ENCODE measurements around the gene SMIM41.

DNA sequence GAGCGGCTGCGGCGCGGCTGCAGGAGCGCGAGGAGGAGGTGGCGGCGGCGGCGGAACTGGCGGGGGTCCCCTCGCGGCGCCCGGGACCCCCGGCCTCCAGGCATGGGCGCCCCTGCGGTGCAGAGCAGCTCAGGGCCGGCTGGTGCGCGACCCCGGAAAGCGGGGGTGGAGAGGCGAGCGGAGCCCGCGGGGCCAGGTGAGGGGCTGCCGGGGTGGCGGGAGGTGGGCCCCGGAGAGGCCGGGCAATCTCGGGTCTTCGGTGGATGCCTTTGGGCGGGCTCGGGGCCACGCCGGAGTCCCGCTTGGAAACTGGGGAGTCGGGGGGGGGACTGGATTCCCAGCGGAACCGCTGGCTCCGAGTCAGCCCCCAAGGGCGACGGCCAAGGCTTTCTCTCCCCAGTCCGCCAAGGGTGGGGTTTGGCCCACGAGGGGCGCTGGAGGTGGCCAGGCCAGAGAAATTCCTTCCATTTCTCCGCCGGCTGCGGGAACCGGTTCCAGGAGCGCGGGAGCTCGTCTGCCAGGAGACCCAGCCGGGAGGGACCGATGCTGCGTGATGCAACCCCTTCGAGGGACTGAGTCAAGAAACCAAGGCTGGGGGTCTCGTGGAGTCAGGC lies 42.1 kb upstream of the SMIM41 start:
- TF ChIP-seq, protein P1, sequence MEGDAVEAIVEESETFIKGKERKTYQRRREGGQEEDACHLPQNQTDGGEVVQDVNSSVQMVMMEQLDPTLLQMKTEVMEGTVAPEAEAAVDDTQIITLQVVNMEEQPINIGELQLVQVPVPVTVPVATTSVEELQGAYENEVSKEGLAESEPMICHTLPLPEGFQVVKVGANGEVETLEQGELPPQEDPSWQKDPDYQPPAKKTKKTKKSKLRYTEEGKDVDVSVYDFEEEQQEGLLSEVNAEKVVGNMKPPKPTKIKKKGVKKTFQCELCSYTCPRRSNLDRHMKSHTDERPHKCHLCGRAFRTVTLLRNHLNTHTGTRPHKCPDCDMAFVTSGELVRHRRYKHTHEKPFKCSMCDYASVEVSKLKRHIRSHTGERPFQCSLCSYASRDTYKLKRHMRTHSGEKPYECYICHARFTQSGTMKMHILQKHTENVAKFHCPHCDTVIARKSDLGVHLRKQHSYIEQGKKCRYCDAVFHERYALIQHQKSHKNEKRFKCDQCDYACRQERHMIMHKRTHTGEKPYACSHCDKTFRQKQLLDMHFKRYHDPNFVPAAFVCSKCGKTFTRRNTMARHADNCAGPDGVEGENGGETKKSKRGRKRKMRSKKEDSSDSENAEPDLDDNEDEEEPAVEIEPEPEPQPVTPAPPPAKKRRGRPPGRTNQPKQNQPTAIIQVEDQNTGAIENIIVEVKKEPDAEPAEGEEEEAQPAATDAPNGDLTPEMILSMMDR (conservative IDR thresholded peaks at IDR 0.05; ENCODE audit: low read length) = no peak
- TF ChIP-seq EZH2phosphoT487 (IDR thresholded peaks at IDR 0.05; ENCODE audit: borderline replicate concordance) = no peak
